HCT116 (cell line): ENCODE measurements around the gene MUTYH. TPM values are rescaled to one million over a fixed set of nuclear protein-coding genes. Genes with fewer than 3 reads are reported as not detected.
A peak's percentile ranks its signal among the peaks of the same experiment; 100 is the strongest.

ENCODE experiments used
- ATAC-seq: fragments of 200-7000 bp; cut with Tn5 transposase; 2 replicates; pipeline ENCODE4 v1.9.1; 2020; ENCODE audit warnings: mild to moderate bottlenecking, moderate library complexity
- BruUV-seq: library from RNA; stranded (reverse); fragments of 400-500 nt; replicated peaks from 2 replicates; lab custom pipeline; 2021; lab: Mats Ljungman, UMichigan
- CTCF ChIA-PET: fragments of 300-600 bp; sonication (Branson Sonifier 250); formaldehyde crosslinking; loops from one replicate; lab custom pipeline; 2021; ENCODE audit warnings: antibody characterized with exemption; lab: Charles Lee
- POLR2A ChIA-PET: fragments of 300-600, 350-600 bp; sonication (Branson Sonifier 250); formaldehyde crosslinking; loops from one replicate; lab custom pipeline; 2021; ENCODE audit warnings: antibody characterized with exemption; lab: Charles Lee
- RAD21 ChIA-PET, 2 experiments: fragments of 300-600 bp; sonication (Branson Sonifier 250); formaldehyde crosslinking; loops; one replicate each; lab custom pipeline; 2023; ENCODE audit warnings: low total read pairs in 2 of 2; ENCODE audit not compliant: uncharacterized antibody in 2 of 2, unreplicated experiment in 2 of 2, low non-redundant PET in 1 of 2; lab: Charles Lee
- DNase-seq: peaks from one replicate; pipeline ENCODE4 v3.0.0-alpha.2; 2010; ENCODE audit warnings: low read depth, low spot score
- H2AFZ ChIP-seq: fragments of 200-600 bp; shearing (Covaris generic), sonication (generic); 2 replicates; pipeline ENCODE4 v1.6.1; 2017; ENCODE audit warnings: low read depth, mixed run types, mixed read lengths, antibody characterized with exemption, low read length; ENCODE audit not compliant: poor library complexity, severe bottlenecking
- H3K27ac ChIP-seq: 2 replicates; pipeline ENCODE4 v1.5.1; 2012; ENCODE audit warnings: low read depth, low read length
- H3K27me3 ChIP-seq: fragments of 200-600 bp; sonication (generic); 2 replicates; pipeline ENCODE4 v1.6.1; 2016; ENCODE audit warnings: mixed run types, low read length, mixed read lengths; ENCODE audit not compliant: insufficient read depth
- H3K36me3 ChIP-seq, 2 experiments: fragments of 200-500 bp in 1 of 2; fragments of 200-600 bp in 1 of 2; sonication (Bioruptor generic) in 1 of 2; sonication (generic) in 1 of 2; 2 replicates each; pipeline versions ENCODE4 v1.5.1 to v1.6.1; 2014 to 2016; ENCODE audit warnings: low read length in 2 of 2, inconsistent platforms in 1 of 2, mixed read lengths in 1 of 2, mixed run types in 1 of 2; ENCODE audit not compliant: insufficient read depth in 2 of 2, control insufficient read depth in 1 of 2
- H3K4me1 ChIP-seq, 2 experiments: fragments of 200-600 bp in 1 of 2; sonication (generic) in 1 of 2; 2 replicates each; pipeline versions ENCODE4 v1.5.1 to v1.6.1; 2012 to 2017; ENCODE audit warnings: low read length in 2 of 2, inconsistent platforms in 1 of 2, mild to moderate bottlenecking in 1 of 2, mixed read lengths in 1 of 2, mixed run types in 1 of 2, moderate library complexity in 1 of 2; ENCODE audit not compliant: insufficient read depth in 2 of 2, control insufficient read depth in 1 of 2
- H3K4me2 ChIP-seq: fragments of 200-600 bp; sonication (generic); 2 replicates; pipeline ENCODE4 v1.6.1; 2017; ENCODE audit warnings: mixed run types, low read length, mixed read lengths
- H3K4me3 ChIP-seq, 2 experiments: fragments of 200-600 bp in 1 of 2; sonication (generic) in 1 of 2; replicated peaks in 1 of 2; 2 replicates each; pipeline ENCODE4 v1.5.1; 2011 to 2016; ENCODE audit warnings: low read length in 2 of 2, control low read depth in 1 of 2, low read depth in 1 of 2, mild to moderate bottlenecking in 1 of 2, mixed read lengths in 1 of 2, mixed run types in 1 of 2
- H3K79me2 ChIP-seq: fragments of 200-600 bp; sonication (generic); 2 replicates; pipeline ENCODE4 v1.6.1; 2017; ENCODE audit warnings: mild to moderate bottlenecking, mixed run types, low read length, moderate library complexity, mixed read lengths; ENCODE audit not compliant: insufficient read depth
- H3K9ac ChIP-seq: fragments of 200-600 bp; sonication (generic); 2 replicates; pipeline ENCODE4 v1.6.1; 2016; ENCODE audit warnings: low read length, mixed read lengths
- H3K9me2 ChIP-seq: fragments of 200-600 bp; sonication (generic), shearing (Covaris generic); 2 replicates; pipeline ENCODE4 v1.6.1; 2017; ENCODE audit warnings: mixed run types, mild to moderate bottlenecking, moderate library complexity; ENCODE audit not compliant: insufficient read depth
- H3K9me3 ChIP-seq, 2 experiments: fragments of 200-500 bp in 1 of 2; fragments of 200-600 bp in 1 of 2; sonication (Bioruptor generic) in 1 of 2; sonication (generic) in 1 of 2; 2 replicates each; pipeline ENCODE4 v1.6.1; 2014 to 2017; ENCODE audit warnings: low read length in 2 of 2, mixed read lengths in 2 of 2, inconsistent platforms in 1 of 2, low read depth in 1 of 2, mild to moderate bottlenecking in 1 of 2, mixed run types in 1 of 2, moderate library complexity in 1 of 2; ENCODE audit not compliant: control insufficient read depth in 1 of 2, insufficient read depth in 1 of 2
- H4K20me1 ChIP-seq: fragments of 200-600 bp; sonication (generic), shearing (Covaris generic); 2 replicates; pipeline ENCODE4 v1.6.1; 2017; ENCODE audit warnings: mixed run types, mild to moderate bottlenecking, moderate library complexity; ENCODE audit not compliant: insufficient read depth
- RAD21 ChIP-seq: IDR thresholded peaks from 2 replicates; pipeline ENCODE4 v1.6.1; 2012; ENCODE audit warnings: low read depth, mild to moderate bottlenecking
- intact Hi-C: fragments of 100-400 bp; cut with micrococcal nuclease; formaldehyde crosslinking; loops from 2 replicates; pipeline ENCODE4 v1.10.0; 2022
- total RNA-seq: library from RNA; stranded (reverse); gene quantifications from one replicate; pipeline ENCODE4 v1.2.1, GENCODE V29; 2021; ENCODE audit not compliant: unreplicated experiment
- TF ChIP-seq, protein P1 (sequence below): IDR thresholded peaks from 2 replicates; pipeline ENCODE4 v1.6.1; 2011; ENCODE audit warnings: mild to moderate bottlenecking, low read length, moderate library complexity; ENCODE audit not compliant: insufficient replicate concordance; ENCODE audit errors: extremely low read depth

MUTYH gene
- total RNA-seq, 1 experiment from 2014 or later: 44.8 TPM

DNA sequence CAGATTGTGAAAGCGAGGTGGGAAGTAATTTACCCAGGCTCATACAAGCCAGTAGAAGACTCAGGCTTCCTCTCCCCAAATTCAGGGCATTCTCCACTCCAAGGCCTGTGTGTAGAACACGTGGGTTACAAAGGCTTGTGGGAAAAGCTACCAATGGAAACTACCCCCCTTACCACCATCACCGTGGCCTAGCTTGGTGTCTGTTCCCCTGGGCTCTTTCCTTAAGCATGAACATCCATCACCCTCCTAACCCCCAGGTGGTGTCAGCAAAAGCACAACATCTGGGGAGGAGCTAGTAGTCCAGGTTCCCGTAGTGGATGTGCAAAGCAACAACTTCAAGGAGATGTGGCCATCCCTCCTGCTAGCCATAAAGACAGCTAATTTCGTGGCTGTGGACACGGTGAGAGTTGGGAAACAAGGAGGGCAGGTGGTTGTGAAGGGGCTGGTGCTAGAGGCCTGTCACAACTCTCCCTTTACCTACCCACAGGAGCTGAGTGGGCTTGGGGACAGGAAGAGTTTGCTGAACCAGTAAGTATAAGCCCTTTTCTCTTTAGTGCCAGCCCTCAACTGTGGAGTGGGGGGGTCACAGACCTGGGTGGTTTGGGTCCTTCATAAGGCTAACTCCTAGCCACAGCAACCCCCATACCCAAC lies 701 bp upstream of the MUTYH start:
- Histone ChIP-seq H3K27ac (peak overlapping the region; percentile 82), H3K9ac (peak overlapping the region; percentile 95), H3K79me2 (peaks cover 43% of the 10 kb centered on the region), H4K20me1 (no peaks in the 10 kb centered on the region), H3K9me3 (peaks cover 0 to 3% of the 10 kb centered on the region in 2 experiments; a peak in 1 of 4 replicates), H3K4me2 (peak overlapping the region; percentile 90), H2AFZ (no peak overlapping the region), H3K4me1 (peaks cover 14 to 40% of the 10 kb centered on the region in 2 experiments), H3K4me3 (peak overlapping the region; percentile 93 to 94), H3K27me3 (no peaks in the 10 kb centered on the region), H3K36me3 (peaks cover 15 to 41% of the 10 kb centered on the region in 2 experiments; a peak in 2 of 4 replicates), H3K9me2 (no peaks in the 10 kb centered on the region)
- TF ChIP-seq, protein P1, sequence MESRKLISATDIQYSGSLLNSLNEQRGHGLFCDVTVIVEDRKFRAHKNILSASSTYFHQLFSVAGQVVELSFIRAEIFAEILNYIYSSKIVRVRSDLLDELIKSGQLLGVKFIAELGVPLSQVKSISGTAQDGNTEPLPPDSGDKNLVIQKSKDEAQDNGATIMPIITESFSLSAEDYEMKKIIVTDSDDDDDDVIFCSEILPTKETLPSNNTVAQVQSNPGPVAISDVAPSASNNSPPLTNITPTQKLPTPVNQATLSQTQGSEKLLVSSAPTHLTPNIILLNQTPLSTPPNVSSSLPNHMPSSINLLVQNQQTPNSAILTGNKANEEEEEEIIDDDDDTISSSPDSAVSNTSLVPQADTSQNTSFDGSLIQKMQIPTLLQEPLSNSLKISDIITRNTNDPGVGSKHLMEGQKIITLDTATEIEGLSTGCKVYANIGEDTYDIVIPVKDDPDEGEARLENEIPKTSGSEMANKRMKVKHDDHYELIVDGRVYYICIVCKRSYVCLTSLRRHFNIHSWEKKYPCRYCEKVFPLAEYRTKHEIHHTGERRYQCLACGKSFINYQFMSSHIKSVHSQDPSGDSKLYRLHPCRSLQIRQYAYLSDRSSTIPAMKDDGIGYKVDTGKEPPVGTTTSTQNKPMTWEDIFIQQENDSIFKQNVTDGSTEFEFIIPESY: no peak
- peak; percentile 27; the same call in 1 of the 2 replicates for TF ChIP-seq RAD21
- intact Hi-C loops: loop anchor here (5.0 kb wide), 2 partner anchors 231 to 329 kb away; partner anchors contain the start of genes HECTD3 and UROD
- POLR2A ChIA-PET: interaction anchor here (1.1 to 2.8 kb wide), 7 partner anchors 9 to 619 kb away, joined by 3 to 13 read pairs (median 11); partner anchors contain the start of genes TESK2 and UROD
- CTCF ChIA-PET: interaction anchor here (1.2 kb wide), 2 partner anchors 152 to 154 kb away, joined by 4 to 5 read pairs; no protein-coding TSS in a partner anchor
- ATAC-seq: peak; percentile 19; the same call in 1 of the 2 replicates
- no peak for DNase-seq
- RAD21 ChIA-PET: interaction anchor here (0.9 to 1.7 kb wide), 3 partner anchors 16 to 329 kb away, joined by 3 to 5 read pairs (median 4); partner anchors contain the start of genes TESK2 (in 1 of the 2) and UROD (in 1 of the 2)
- no TSS peak for BruUV-seq
